Measurements from ENCODE around the gene KAT6B.

GRCh38 chr10:75014516-75015230 lies 188.3 kb downstream of the KAT6B start:
- TF ChIP-seq CTCF (conservative IDR thresholded peaks at IDR 0.05; ENCODE audit: low read depth, low read length) (no peak), EZH2 (IDR thresholded peaks at IDR 0.05; ENCODE audit: borderline replicate concordance, low read depth, low read length, poor library complexity, severe bottlenecking) (no peak)

All from A673 (cell line).